IPS-18c (cell line): Measurements from ENCODE around the gene DAPK3.
A peak's percentile ranks its signal among the peaks of the same experiment; 100 is the strongest.

Source experiments
- H3K4me3 ChIP-seq: 2 replicates; pipeline ENCODE4 v1.7.0; 2013; ENCODE audit warnings: low read depth, mild to moderate bottlenecking, low read length, moderate library complexity; ENCODE audit not compliant: insufficient read depth
- H3K9me3 ChIP-seq: one replicate; pipeline ENCODE4 v1.6.1; 2013; ENCODE audit warnings: mild to moderate bottlenecking, low read length, moderate library complexity; ENCODE audit not compliant: control insufficient read depth, insufficient read depth

Gene DAPK3

GRCh38 chr19:3982701-3983541 lies 12.0 kb upstream of the DAPK3 start:
- Histone ChIP-seq H3K9me3 (no peaks in the 10 kb centered on the region), H3K4me3 (peak overlapping the region; percentile 92; the same call in 1 of the 2 replicates)

- H3K4me3 ChIP-seq, result no peak overlapping the region; the same call in 1 of the 2 replicates
Measured at GRCh38 chr19:3981736-3982681, 11.1 kb upstream of the DAPK3 start.

GRCh38 chr19:3981373-3981735 lies 10.5 kb upstream of the DAPK3 start:
- Histone ChIP-seq H3K9me3 (no peaks in the 10 kb centered on the region), H3K4me3 (no peak overlapping the region)

More at GRCh38 chr19:3981736-3982681, 11.1 kb upstream of the DAPK3 start:
- H3K9me3 ChIP-seq, result no peaks in the 10 kb centered on the region

GRCh38 chr19:3980353-3981251 lies 9.7 kb upstream of the DAPK3 start:
- Histone ChIP-seq H3K4me3 (no peak overlapping the region), H3K9me3 (no peaks in the 10 kb centered on the region)

GRCh38 chr19:3979674-3980352 lies 8.9 kb upstream of the DAPK3 start:
- Histone ChIP-seq H3K9me3 (no peaks in the 10 kb centered on the region), H3K4me3 (no peak overlapping the region)

- H3K4me3 ChIP-seq, result no peak overlapping the region
- no peaks in the 10 kb centered on the region for H3K9me3 ChIP-seq
Measured at GRCh38 chr19:3979289-3979673, 8.4 kb upstream of the DAPK3 start.

- Histone ChIP-seq H3K9me3 (no peaks in the 10 kb centered on the region), H3K4me3 (no peak overlapping the region)
Measured at GRCh38 chr19:3978145-3978544, 7.2 kb upstream of the DAPK3 start.

- H3K4me3 ChIP-seq, result no peak overlapping the region
- H3K9me3 ChIP-seq, result no peaks in the 10 kb centered on the region
Measured at GRCh38 chr19:3977242-3978143, 6.6 kb upstream of the DAPK3 start.

- Histone ChIP-seq H3K9me3 (no peaks in the 10 kb centered on the region), H3K4me3 (no peak overlapping the region)
Measured at GRCh38 chr19:3976495-3977241, 5.8 kb upstream of the DAPK3 start.

- Histone ChIP-seq H3K9me3 (no peaks in the 10 kb centered on the region), H3K4me3 (no peak overlapping the region)
Measured at GRCh38 chr19:3975637-3976087, 4.8 kb upstream of the DAPK3 start.

GRCh38 chr19:3975144-3975543 lies 4.2 kb upstream of the DAPK3 start:
- Histone ChIP-seq H3K9me3 (no peaks in the 10 kb centered on the region), H3K4me3 (no peak overlapping the region)

- Histone ChIP-seq H3K9me3 (no peaks in the 10 kb centered on the region), H3K4me3 (peak overlapping the region; percentile 89)
Measured at GRCh38 chr19:3970313-3970807, 539 bp downstream of the DAPK3 start.

GRCh38 chr19:3969435-3970312 lies 1.2 kb downstream of the DAPK3 start:
- peak overlapping the region; percentile 89 for H3K4me3 ChIP-seq
- H3K9me3 ChIP-seq, result no peaks in the 10 kb centered on the region
